Smooth muscle cell (in vitro differentiated cells): ENCODE results near the gene SLC35C1. TPM values are rescaled to one million over a fixed set of nuclear protein-coding genes. Genes with fewer than 3 reads are reported as not detected.

Experiments
- DNase-seq: peaks from one replicate; lab custom pipeline; 2025; ENCODE audit not compliant: unreplicated experiment; lab: John Stamatoyannopoulos, UW
- H2AFZ ChIP-seq: fragments of 200-600 bp; sonication (generic); 2 replicates; pipeline ENCODE4 v1.6.0; 2016; ENCODE audit warnings: antibody characterized with exemption, low read depth, mild to moderate bottlenecking
- H3F3A ChIP-seq: fragments of 200-600 bp; sonication (generic); 2 replicates; pipeline ENCODE4 v1.6.0; 2017; ENCODE audit warnings: antibody characterized with exemption, low read depth
- H3K27ac ChIP-seq: fragments of 200-600 bp; sonication (generic); 2 replicates; pipeline ENCODE4 v1.5.1; 2016; ENCODE audit warnings: low read depth, mild to moderate bottlenecking
- H3K27me3 ChIP-seq: fragments of 200-600 bp; sonication (generic); 2 replicates; pipeline ENCODE4 v1.6.1; 2016; ENCODE audit warnings: low read depth, mild to moderate bottlenecking
- H3K36me3 ChIP-seq: fragments of 200-600 bp; sonication (generic); 2 replicates; pipeline ENCODE4 v1.5.1; 2016; ENCODE audit warnings: low read depth
- H3K4me1 ChIP-seq: fragments of 200-600 bp; sonication (generic); 2 replicates; pipeline ENCODE4 v1.5.1; 2016; ENCODE audit warnings: low read depth
- H3K4me2 ChIP-seq: fragments of 200-600 bp; sonication (generic); 2 replicates; pipeline ENCODE4 v1.6.0; 2016; ENCODE audit warnings: mild to moderate bottlenecking
- H3K4me3 ChIP-seq: fragments of 200-600 bp; sonication (generic); 2 replicates; pipeline ENCODE4 v1.5.1; 2016; ENCODE audit warnings: mild to moderate bottlenecking
- H3K79me2 ChIP-seq: fragments of 200-600 bp; sonication (generic); 2 replicates; pipeline ENCODE4 v1.6.0; 2016; ENCODE audit warnings: low read depth, mild to moderate bottlenecking
- H3K9ac ChIP-seq: fragments of 200-600 bp; sonication (generic); 2 replicates; pipeline ENCODE4 v1.6.0; 2016; ENCODE audit warnings: low read depth
- H3K9me3 ChIP-seq: fragments of 200-600 bp; sonication (generic); replicated peaks from 2 replicates; pipeline ENCODE4 v1.5.1; 2016; ENCODE audit warnings: low read depth
- H4K20me1 ChIP-seq: fragments of 200-600 bp; sonication (generic); 2 replicates; pipeline ENCODE4 v1.6.0; 2016; ENCODE audit warnings: low read depth
- WGBS: methylation state at CpG from one replicate; pipeline ENCODE4 v1.1.7; 2016; ENCODE audit warnings: low lambda C conversion rate; 5-methylcytosine and 5-hydroxymethylcytosine counted together
- polyA plus RNA-seq: library from polyadenylated mRNA; unstranded; fragments of >200 nt; fragmentation: Nextera tagmentation; extraction: Ambion mirVana; gene quantifications from 2 replicates; pipeline ENCODE4 v1.2.1, GENCODE V29; 2016
- total RNA-seq: library from RNA; depleted of rRNA; stranded (reverse); fragments of >200 nt; gene quantifications from 2 replicates; pipeline ENCODE4 v1.2.3, GENCODE V29; 2014
- TF ChIP-seq, protein P1 (sequence below): fragments of 200-600 bp; sonication (generic); IDR thresholded peaks from 2 replicates; pipeline ENCODE4 v1.5.1; 2017; ENCODE audit warnings: borderline replicate concordance, mild to moderate bottlenecking, antibody characterized with exemption; ENCODE audit not compliant: insufficient read depth, poor library complexity, severe bottlenecking

Gene SLC35C1
- total and polyA plus RNA-seq, 2 experiments from 2014 or later: 8.9 to 32.7 TPM

DNA sequence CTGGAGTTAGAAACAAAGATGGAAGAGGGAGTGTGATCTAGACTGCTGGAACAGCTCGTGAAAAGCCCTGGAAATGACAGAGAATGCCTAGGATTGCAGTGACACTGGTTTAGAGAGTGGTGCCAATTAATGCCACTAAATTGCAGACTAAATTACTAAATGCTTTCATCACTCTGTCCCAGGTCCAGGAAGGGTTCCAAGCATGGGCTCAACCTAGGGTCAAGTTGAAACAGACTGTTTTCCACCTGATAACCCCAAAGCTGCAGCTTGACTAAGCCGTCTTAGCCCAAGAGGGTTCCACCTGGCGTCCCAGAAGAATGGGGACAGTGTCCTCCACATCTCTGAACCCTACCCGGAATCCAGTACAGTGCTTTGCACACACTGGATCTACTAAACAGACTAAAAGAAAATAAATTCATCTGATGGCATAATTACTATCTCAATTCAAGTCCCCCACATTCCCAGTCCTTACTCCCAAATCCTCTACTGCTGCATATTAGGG lies 41.3 kb downstream of the SLC35C1 start:
- peaks cover 12% of the 10 kb centered on the region for H3K4me1 ChIP-seq
- H3K9ac ChIP-seq: peak overlapping the region; percentile 61
- no peak for DNase-seq
- WGBS: 72% methylated on average over 4 of the region's 4 CpGs
- no peaks in the 10 kb centered on the region for H3K36me3 ChIP-seq
- TF ChIP-seq, protein P1, sequence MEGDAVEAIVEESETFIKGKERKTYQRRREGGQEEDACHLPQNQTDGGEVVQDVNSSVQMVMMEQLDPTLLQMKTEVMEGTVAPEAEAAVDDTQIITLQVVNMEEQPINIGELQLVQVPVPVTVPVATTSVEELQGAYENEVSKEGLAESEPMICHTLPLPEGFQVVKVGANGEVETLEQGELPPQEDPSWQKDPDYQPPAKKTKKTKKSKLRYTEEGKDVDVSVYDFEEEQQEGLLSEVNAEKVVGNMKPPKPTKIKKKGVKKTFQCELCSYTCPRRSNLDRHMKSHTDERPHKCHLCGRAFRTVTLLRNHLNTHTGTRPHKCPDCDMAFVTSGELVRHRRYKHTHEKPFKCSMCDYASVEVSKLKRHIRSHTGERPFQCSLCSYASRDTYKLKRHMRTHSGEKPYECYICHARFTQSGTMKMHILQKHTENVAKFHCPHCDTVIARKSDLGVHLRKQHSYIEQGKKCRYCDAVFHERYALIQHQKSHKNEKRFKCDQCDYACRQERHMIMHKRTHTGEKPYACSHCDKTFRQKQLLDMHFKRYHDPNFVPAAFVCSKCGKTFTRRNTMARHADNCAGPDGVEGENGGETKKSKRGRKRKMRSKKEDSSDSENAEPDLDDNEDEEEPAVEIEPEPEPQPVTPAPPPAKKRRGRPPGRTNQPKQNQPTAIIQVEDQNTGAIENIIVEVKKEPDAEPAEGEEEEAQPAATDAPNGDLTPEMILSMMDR: no peak
- no peaks in the 10 kb centered on the region for H3F3A ChIP-seq
- H3K4me2 ChIP-seq: no peak overlapping the region
- H2AFZ ChIP-seq: no peak overlapping the region
- H3K79me2 ChIP-seq: peaks cover 31% of the 10 kb centered on the region
- H3K27me3 ChIP-seq: no peaks in the 10 kb centered on the region
- peaks cover 33% of the 10 kb centered on the region for H4K20me1 ChIP-seq
- H3K4me3 ChIP-seq: no peak overlapping the region
- no peaks in the 10 kb centered on the region for H3K9me3 ChIP-seq
- H3K27ac ChIP-seq: peak overlapping the region; percentile 76

DNA sequence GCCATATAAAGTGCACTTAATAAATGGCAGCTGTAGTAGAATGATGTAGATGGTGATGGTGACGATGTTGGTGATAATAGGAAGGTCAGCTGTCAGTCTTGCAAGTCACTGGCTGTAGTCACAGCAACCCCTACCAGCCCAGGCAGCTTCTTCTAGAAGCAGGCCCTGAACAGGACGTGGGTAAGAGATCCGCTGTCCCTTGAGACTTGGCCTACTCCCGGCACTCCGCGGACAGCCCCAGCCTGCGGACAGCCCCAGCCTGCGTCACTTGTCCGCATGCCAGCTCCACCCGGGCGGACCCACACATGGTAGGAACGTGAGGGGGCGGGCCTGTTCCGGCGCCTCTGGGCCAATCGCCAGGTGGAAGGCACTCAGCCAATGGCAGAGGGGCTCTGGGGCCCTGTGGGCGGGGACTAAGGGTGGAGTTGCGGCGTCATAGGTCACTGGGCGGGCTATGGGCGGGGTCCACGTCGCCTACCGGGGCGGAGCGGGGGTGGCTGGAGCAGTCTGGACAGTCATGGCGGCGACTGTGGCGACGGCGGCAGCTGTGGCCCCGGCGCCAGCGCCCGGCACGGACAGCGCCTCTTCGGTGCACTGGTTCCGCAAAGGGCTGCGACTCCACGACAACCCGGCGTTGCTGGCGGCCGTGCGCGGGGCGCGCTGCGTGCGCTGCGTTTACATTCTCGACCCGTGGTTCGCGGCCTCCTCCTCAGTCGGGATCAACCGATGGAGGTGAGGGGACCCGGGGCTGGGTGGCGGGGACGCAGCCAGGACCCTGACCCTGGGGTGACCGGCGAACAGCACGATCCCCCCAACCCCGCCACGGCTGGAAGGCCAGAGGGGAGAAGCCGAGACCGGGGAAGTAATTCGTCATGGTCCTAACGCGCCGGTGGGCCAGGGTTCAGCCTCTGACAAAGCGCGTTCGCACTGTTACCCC lies 42.3 kb downstream of the SLC35C1 start, which contains the start of gene CRY2:
CRY2 (plus strand) TSS at position 502 of the 937 bp plus-strand sequence; CDS start at position 518, 16 bp downstream.
- under 1% methylated on average over 46 of the region's 75 CpGs for WGBS
- no peaks in the 10 kb centered on the region for H3F3A ChIP-seq
- H2AFZ ChIP-seq: peak within 1 kb of the TSS; percentile 59
- peak within 1 kb of the TSS; percentile 97 for H3K27ac ChIP-seq
- TF ChIP-seq, protein P1: no peak
- peaks cover 43% of the 10 kb centered on the region for H4K20me1 ChIP-seq
- H3K27me3 ChIP-seq: no peaks in the 10 kb centered on the region
- H3K4me1 ChIP-seq: peaks cover 12% of the 10 kb centered on the region
- H3K4me2 ChIP-seq: peak within 1 kb of the TSS; percentile 88
- peaks cover 41% of the 10 kb centered on the region for H3K79me2 ChIP-seq
- DNase-seq: peak; percentile 99
- no peaks in the 10 kb centered on the region for H3K36me3 ChIP-seq
- peak within 1 kb of the TSS; percentile 99 for H3K9ac ChIP-seq
- H3K4me3 ChIP-seq: peak within 1 kb of the TSS; percentile 87
- no peaks in the 10 kb centered on the region for H3K9me3 ChIP-seq

DNA sequence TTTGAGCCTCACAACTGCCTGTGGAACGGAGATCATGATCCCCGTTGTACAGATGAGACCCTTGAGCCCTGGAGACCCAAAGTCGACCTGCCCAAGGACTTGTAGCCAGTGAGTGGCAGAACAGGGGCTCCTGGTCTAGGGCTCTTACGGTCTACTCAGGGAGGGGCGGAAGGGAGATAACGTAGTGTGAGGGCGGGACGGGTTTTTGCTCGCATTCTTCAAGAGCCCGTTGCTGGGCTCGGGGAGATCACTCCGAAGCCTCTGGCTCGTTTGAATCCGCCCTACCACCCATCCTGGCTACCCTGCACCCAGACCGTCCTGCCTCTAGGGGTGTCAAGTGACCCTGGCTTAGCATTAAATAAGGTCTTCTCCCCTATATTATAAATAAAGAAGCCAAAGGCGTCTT lies 43.0 kb downstream of the SLC35C1 start:
- H4K20me1 ChIP-seq: peaks cover 50% of the 10 kb centered on the region
- H3K4me3 ChIP-seq: peak overlapping the region; percentile 87
- no peak overlapping the region for H2AFZ ChIP-seq
- TF ChIP-seq, protein P1: peak; percentile 9
- H3K27me3 ChIP-seq: no peaks in the 10 kb centered on the region
- DNase-seq: no peak
- peaks cover 48% of the 10 kb centered on the region for H3K79me2 ChIP-seq
- no peaks in the 10 kb centered on the region for H3K36me3 ChIP-seq
- no peaks in the 10 kb centered on the region for H3F3A ChIP-seq
- peak overlapping the region; percentile 88 for H3K4me2 ChIP-seq
- 5% methylated on average over 16 of the region's 16 CpGs for WGBS
- no peaks in the 10 kb centered on the region for H3K9me3 ChIP-seq
- peak overlapping the region; percentile 97 for H3K27ac ChIP-seq
- peak overlapping the region; percentile 99 for H3K9ac ChIP-seq
- peaks cover 12% of the 10 kb centered on the region for H3K4me1 ChIP-seq
